ENCODE results near the gene TRIM9. TPM values are rescaled to one million over a fixed set of nuclear protein-coding genes. Genes with fewer than 3 reads are reported as not detected.

The TRIM9 gene
- total RNA-seq, 4 donors from 2014 or later, result 1.1 to 4.8 (median 2.8) TPM

DNA sequence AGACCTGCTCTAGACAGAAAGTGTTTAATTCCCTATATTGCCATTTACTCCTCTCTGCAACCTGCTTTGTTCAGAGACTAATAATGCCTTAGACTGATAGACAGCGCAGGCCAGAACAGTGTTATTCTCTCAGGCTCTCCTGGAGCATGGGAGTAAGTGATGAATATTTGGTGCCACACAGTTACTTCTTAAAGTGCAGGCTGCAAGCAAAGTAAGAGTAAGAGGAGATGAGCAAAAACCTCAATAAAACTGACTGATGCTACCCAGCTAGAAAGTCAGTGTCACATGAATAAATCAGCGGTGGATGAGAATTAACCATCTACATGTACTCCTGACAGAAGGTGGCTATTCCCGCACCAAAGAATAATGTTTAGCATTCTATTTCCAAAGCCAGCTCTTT, 9.9 kb downstream of the TRIM9 start:
- TF ChIP-seq, protein P1, sequence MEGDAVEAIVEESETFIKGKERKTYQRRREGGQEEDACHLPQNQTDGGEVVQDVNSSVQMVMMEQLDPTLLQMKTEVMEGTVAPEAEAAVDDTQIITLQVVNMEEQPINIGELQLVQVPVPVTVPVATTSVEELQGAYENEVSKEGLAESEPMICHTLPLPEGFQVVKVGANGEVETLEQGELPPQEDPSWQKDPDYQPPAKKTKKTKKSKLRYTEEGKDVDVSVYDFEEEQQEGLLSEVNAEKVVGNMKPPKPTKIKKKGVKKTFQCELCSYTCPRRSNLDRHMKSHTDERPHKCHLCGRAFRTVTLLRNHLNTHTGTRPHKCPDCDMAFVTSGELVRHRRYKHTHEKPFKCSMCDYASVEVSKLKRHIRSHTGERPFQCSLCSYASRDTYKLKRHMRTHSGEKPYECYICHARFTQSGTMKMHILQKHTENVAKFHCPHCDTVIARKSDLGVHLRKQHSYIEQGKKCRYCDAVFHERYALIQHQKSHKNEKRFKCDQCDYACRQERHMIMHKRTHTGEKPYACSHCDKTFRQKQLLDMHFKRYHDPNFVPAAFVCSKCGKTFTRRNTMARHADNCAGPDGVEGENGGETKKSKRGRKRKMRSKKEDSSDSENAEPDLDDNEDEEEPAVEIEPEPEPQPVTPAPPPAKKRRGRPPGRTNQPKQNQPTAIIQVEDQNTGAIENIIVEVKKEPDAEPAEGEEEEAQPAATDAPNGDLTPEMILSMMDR (IDR thresholded peaks at IDR 0.05), result no peak
- DNase-seq (ENCODE audit: low spot score) (no peak), ATAC-seq (ENCODE audit: low FRiP score) (no peak)

GRCh38 chr14:51084507-51084906, 10.4 kb downstream of the TRIM9 start:
- ATAC-seq (ENCODE audit: low FRiP score) (no peak), DNase-seq (ENCODE audit: low spot score) (no peak)
- TF ChIP-seq, protein P1 (IDR thresholded peaks at IDR 0.05), result no peak

DNA sequence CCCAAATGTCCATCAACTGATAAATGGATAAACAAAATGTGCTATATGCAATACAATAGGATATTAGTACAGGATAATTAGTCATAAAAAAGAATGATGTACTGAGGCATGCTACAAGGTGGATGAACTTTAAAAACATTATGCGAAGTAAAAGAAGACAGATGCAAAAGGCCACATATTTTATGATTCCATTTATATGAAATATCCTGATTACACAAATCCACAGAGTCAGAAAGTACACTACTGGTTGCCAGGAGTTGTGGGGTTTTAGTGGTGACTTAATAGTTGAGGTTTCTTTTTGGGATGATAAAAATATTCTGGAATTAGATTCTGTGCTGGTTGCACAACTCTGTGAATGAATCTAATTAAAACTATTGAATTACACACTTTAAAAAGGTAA, 12.6 kb downstream of the TRIM9 start:
- TF ChIP-seq, protein P1 (IDR thresholded peaks at IDR 0.05), result no peak
- ATAC-seq (ENCODE audit: low FRiP score), result no peak
- no peak for DNase-seq (ENCODE audit: low spot score)

DNA sequence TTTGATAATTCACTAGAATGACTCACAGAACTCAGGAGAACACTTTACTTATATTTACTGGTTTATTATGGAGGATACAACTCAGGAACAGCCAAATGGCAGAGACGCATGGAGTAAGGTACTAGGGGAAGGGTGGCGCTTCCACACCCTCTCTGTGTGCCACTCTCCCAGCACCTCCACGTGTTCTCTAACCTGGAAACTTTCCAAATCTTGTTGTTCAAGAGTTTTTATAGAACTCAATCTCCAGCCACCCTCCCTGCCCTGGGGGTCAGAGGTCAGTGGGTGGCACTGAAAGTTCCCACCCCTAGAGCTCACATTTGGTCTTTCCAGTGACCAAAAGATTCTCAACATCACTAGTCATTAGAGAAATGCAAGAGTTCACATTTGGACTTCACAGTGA, 13.2 kb downstream of the TRIM9 start:
- ATAC-seq (ENCODE audit: low FRiP score) (no peak), DNase-seq (ENCODE audit: low spot score) (no peak)
- TF ChIP-seq, protein P1 (IDR thresholded peaks at IDR 0.05), result no peak

DNA sequence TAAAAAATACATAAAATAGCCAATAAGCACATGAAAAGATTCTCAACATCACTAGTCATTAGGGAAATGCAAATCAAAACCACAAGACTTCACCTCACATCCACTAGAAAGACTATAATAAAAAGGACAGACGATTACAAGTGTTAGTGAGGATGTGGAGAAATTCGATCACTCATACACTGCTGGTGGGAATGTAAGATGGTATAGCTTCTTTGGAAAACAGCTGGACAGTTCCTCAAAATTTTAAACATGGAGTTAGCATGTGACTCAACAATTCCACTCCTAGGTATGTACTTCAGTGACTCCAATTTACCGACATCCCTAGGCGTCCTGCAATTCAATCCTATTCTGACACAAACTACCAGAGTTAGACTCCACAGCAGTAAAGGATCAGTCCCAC, 13.7 kb downstream of the TRIM9 start:
- ATAC-seq (ENCODE audit: low FRiP score) (no peak), DNase-seq (ENCODE audit: low spot score) (no peak)
- TF ChIP-seq, protein P1 (IDR thresholded peaks at IDR 0.05), result no peak

DNA sequence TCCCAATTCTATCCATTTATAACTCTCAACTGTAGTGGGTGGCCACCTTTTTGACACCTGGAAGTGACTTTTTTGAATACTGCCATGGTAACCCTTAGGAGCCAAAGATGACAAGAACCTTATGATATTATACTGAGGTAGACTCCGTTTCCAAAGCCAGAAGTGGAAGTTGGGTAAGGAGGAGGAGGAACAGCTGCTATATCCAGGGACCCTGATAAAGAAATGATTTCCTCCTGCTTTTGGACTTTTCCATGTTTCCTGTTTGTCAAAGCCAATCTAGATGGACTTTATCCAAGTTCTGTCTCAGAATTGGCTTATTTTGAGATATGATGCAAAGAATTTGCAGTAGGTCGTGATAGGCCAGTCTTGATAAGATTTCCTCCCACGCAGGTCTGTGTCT, 14.3 kb downstream of the TRIM9 start:
- no peak for DNase-seq (ENCODE audit: low spot score)
- TF ChIP-seq, protein P1 (IDR thresholded peaks at IDR 0.05), result no peak
- ATAC-seq (ENCODE audit: low FRiP score), result no peak

- ATAC-seq (ENCODE audit: low FRiP score), result peak; percentile 19
- no peak for DNase-seq (ENCODE audit: low spot score)
- TF ChIP-seq, protein P1 (IDR thresholded peaks at IDR 0.05), result no peak
Measured at GRCh38 chr14:51079489-51079888, 15.4 kb downstream of the TRIM9 start.

Measured in omental fat pad (tissue), 4 donors.